HG03064 (cell line): Measurements from ENCODE around the gene SMARCD2.

Source experiments
- ATAC-seq: cut with Tn5 transposase; IDR thresholded peaks from one replicate; pipeline ENCODE4 v1.9.1; 2021; ENCODE audit warnings: low read depth; ENCODE audit not compliant: unreplicated experiment

SMARCD2 gene

DNA sequence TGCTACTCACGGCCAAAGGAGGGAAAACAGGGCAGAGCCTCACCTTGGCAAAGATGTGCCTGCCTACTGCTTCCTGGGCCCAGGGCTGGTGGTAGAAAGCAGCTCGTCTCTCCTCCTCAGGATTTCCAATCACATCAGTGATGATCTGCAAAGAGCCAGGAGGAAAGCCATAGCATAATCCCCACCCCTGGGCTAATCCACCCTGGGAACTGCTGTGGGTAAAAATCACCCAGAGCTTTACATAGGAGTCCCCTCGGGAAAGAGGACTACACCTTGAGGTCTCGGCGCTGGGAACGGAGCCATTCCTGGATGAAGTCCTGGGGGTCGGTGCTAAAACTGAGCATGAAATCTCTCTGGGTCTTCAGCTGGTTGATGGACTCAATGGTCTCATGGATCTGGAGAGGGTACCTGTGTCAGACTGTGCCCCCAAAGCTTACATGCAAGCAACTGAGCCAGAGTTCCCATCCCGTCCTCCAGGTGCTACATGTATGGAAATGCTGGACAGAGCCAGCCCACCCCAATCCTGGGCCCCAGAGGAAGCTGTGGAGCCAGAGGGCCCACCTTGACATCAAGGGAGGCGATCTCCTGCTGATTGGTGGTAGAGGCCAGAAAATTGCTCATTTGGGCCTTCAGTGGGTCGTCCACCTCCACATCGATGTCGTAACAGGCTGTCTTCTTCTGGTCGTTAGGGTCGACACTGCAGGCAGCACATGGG lies 9.3 kb downstream of the SMARCD2 start:
- ATAC-seq, result no peak

DNA sequence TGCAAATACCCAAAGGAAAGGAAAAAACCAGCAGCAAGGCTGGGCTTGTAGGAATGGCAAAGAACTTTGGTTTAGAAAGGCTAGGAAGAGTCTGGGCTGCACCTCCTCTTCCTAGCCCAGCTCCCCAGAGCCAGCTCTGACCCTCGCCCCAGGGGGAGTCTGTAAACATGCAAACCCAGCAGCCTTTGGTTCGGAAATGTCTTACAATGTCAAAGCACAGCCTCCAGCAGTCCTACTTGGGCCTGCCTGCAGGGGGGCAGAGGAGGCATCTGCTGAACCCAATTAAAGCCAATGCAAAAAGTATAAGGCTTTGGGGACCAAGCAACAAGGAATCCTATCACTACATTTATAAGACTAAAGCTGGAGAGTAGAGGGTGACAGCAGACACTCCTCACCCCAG lies 10.0 kb downstream of the SMARCD2 start:
- no peak for ATAC-seq

DNA sequence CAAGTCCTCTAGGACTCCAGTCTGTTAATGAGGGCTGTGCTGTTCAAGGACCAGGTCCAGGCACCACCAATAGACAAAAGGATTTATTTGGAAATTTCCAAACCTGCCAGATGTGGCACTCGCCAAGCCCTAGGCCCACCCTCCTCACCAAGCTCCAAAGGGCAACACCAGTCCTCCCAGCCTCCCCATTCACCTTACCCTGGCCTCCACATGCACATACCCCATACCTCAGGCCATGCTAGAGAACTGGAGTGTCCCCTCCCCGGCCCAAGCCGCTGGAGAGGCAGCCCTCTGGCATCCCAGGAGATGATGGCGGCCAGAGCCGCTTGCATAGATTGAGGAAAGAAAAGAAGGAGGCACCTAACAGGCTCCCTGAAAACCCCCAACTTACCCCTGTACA lies 10.5 kb downstream of the SMARCD2 start:
- no peak for ATAC-seq

DNA sequence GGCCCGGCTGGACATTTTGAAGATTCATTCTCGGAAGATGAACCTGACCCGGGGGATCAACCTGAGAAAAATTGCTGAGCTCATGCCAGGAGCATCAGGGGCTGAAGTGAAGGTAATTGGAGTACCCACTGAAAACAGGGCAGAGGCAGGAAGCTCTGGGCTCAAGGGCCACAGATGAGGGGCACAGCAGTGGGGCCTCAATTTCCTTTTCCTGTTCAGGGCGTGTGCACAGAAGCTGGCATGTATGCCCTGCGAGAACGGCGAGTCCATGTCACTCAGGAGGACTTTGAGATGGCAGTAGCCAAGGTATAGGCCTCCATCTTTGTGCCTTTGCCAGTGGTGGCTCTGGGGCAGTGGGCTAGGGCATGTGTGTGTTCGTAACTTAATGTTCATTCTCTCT lies 11.0 kb downstream of the SMARCD2 start:
- ATAC-seq, result no peak

DNA sequence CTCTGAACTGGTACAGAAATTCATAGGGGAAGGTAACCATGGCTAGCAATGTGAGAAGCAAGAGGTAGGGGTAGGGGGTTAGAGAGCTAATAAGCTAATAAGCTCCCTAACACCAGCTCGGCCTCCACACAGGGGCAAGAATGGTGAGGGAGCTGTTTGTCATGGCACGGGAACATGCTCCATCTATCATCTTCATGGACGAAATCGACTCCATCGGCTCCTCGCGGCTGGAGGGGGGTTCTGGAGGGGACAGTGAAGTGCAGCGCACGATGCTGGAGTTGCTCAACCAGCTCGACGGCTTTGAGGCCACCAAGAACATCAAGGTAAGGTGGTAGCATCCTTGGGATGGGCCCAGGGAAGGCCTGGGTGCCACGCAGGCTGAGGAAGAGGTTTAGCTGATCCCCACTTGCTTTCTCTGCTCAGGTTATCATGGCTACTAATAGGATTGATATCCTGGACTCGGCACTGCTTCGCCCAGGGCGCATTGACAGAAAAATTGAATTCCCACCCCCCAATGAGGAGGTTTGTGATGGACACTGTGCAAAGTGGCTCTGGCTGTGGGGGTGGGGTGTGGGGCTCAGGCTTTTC lies 11.5 kb downstream of the SMARCD2 start:
- no peak for ATAC-seq

DNA sequence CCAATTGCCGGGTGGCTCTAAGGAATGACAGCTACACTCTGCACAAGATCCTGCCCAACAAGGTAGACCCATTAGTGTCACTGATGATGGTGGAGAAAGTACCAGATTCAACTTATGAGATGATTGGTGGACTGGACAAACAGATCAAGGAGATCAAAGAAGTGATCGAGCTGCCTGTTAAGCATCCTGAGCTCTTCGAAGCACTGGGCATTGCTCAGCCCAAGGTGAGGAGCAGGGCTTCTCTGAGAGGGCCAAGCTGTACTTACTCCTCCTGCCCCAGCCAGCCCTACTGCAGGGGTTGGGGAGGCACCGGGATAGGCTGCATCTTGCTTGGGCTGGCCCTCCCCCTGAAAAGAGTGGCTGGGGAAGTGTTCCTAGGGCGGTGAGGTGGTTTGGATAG lies 12.2 kb downstream of the SMARCD2 start:
- no peak for ATAC-seq

DNA sequence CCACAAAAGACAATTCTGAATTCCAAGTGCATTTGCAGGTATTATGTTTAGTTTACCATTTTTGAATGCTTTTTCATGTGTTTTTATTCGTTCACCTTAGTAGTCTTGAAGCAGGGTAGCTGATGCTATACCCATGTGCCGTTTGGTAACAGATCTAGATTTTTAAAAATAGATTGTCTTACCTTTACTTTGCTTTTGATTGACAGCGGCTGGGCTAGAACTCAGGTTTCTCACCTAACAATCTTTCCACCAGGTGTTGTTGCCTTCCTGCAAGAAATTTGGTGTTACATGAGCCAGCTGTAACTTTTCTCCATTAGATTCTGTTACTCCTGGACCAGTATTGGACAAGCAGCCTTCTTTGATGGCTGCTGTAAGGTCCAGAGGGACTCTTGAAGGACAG lies 13.5 kb downstream of the SMARCD2 start:
- ATAC-seq, result no peak

DNA sequence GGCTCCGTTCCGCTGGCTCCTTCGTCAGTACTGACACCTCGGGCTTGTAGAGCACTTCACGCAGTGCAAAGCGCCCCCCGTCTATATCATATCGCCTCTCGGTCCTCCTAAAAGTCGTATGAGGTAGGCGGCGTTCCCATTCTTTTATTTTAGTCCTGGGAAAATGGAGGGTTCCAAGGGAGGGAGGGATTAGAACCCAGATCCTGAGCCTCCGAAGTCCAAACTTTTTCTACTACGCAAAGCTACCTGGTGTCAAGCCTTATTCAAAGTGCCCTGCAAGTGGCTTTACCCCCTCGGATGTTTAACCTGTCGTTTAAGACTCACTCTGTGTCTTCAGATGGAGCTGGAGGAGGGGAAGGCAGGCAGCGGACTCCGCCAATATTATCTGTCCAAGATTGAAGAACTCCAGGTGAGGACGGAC lies 14.7 kb downstream of the SMARCD2 start:
- ATAC-seq, result no peak

DNA sequence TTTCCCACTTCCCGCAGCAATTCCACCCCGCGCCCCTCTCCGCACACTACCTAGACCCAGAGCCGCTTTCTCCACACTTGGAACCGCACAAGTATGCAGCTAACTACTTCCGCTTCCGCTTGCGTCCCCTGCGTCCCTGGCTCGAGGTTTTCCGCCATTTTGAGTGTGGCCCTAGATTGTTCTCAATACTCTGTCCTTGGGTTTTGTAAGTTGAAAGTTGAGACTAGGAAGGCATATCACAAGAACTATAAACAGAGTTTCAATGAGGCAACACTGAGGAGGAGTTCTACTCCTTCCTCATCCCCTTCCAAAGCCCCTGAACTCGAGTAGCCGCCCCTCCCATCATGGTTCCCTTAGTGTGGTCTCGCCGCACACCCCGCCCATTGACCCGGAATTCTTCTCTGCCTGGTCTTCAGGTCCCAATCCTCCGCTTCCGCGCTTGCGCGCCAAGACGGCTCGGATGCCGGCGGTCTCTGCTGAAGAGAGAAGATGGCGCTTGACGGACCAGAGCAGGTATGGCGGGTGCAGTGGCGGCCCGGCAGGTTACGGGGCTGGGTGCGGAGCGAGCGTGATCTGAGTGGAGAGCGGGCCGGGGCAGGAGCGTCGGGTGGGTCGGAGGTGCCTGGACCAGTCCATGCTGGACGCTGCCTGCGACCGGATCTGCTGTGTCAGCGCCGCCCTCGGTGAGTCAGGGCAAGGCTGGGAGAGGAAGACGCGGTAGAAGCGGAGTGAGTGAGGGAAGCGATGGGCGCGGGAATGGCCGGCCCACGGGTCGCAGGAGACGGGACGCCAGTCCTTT lies 15.3 kb downstream of the SMARCD2 start, which contains the start of the genes FTSJ3 and PSMC5:
FTSJ3 (minus strand) TSS at position 662 of the 799 bp plus-strand sequence. CDS start 761 bp downstream, outside the sequence.
PSMC5 (plus strand) TSS at position 430 of the 799 bp plus-strand sequence; CDS start at position 490, 60 bp downstream.
- ATAC-seq, result peak; percentile 80

DNA sequence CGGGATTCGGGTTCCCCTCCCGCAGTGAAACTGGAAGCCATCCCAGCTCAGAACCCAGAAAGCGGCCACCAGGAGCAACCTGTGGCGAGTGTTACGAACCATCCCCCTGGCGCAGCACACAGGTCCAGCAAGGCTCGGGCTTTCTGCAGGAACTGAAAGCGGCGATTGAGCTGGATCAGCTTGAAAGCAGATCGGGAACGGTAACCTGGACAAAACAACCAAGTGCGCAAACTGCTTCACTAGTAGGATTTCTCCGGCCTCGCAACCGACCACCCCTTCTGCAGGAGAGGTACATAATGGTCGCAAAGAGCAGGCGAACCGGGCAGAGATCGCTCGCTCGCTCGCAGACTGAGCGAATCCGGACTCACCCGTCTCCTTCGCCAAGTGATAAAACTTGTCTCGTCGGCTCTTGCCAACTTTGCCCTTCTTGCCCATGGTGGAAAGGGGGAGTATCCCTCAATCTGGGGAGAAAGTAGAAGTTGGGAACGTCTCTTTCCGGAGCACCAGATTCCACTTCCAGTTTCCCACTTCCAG lies 15.9 kb downstream of the SMARCD2 start:
- no peak for ATAC-seq

DNA sequence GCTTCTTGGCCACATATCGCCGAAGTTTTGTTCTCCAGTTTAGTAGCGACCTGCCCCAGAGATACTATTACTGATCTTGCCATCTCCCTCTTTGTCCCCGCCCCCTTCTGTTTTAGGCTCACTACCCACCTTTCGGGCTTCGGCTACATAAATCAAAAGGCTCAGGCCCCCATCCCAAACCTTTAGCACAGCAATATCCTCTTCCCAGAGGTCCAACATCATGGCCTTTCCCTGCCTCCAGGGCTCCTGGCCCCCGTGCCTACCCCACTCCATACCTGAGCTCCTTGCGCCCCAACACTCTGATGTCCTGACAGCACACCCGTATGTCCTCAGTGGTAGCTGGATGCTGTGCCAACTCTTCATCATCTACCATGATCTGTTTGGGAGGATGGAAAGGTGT lies 18.1 kb downstream of the SMARCD2 start:
- ATAC-seq, result no peak

DNA sequence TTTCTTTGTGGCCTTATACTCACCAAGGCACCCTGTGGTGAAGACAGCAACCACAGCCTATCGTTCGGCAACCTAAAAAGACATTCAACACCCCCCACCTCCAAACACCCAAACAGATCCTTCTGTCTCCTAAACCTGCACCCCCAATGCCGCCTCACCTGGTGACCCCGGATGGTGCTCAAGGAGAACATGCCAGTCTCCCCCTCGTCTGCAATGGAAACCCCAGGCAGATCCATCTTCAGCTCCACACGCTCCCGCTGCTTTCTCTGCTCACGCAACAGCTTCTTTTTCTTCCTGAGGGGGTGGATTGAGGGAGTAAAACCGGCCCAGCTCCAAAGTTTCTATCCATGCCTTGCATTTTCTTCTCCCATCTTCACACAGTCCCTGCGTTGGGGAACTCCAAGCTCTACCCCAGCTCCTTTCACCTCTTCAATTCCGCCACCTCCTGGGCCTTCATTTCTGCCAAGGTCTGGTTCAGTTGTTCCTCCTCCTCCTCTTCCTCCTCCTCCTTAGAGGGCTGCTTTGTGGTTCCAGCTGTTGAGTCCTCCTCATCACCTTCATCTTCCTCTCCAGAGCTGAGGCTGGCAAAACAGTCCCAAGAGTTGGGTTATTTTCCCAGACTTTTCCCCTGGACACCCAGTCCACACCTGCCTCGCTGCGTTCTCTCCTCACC lies 18.7 kb downstream of the SMARCD2 start:
- no peak for ATAC-seq

DNA sequence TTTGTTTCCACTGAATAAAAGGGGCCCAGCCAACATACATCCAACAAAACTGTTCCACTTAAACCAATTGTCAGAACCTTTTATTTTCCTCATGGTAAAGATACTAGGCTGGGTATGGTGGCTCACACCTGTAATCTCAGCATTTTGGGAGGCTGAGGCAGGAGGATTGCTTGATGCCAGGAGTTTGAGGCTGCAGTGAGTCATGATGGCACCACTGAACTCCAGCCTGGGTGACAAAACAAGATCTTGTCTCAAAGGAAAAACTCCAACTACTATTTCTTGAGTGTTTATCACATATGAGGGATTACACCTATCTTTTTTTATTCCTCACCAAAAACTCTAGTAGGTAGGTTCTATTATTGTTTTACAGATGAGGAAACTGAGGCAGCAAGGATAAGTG lies 19.9 kb downstream of the SMARCD2 start:
- no peak for ATAC-seq

DNA sequence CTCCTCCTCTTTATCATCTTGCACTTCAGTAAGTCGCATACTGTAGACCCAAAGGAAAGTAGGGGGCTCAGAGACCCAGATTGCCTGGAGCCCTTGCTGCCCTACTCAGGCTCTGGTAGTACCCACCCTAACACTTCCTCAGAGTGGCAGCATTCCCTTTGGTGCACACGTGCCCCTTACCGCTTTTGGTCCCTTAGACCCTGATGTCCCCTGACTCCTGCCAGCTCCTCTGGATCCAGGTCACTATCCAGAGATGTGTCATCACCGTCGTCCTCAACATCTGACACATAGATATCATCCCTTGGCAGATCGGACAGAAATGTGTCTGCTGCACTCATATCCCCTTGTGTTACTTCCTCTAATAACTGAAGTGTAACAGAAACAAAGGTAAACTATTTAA lies 20.7 kb downstream of the SMARCD2 start:
- no peak for ATAC-seq

DNA sequence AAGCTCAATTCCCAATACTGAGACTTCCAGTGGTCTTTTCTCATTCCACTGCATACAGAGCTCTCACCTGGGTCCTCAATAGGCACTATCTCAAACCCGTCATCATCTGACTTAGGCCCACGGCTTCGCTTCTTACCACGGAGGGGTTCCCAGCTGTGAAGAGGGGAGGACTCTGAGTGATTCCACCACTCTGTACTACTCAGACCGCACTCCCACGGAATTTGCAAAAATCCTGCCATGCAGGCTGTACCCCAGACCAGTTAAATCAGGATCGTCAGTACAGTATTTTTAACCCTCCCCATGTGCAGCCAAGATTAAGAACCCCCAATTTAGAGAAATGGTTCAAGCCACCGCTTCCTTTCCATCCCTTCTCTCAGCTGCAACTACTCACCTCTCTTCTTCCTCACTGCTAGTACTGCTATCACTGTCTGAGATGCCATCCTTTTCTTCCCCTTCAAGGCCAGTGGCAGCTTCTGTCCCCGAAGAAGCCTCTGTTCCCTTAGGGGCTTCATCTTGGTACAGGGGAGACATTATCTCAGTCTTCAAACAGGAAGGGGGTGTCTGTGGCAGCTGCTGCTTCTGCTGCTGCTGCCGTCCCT lies 21.4 kb downstream of the SMARCD2 start:
- no peak for ATAC-seq

DNA sequence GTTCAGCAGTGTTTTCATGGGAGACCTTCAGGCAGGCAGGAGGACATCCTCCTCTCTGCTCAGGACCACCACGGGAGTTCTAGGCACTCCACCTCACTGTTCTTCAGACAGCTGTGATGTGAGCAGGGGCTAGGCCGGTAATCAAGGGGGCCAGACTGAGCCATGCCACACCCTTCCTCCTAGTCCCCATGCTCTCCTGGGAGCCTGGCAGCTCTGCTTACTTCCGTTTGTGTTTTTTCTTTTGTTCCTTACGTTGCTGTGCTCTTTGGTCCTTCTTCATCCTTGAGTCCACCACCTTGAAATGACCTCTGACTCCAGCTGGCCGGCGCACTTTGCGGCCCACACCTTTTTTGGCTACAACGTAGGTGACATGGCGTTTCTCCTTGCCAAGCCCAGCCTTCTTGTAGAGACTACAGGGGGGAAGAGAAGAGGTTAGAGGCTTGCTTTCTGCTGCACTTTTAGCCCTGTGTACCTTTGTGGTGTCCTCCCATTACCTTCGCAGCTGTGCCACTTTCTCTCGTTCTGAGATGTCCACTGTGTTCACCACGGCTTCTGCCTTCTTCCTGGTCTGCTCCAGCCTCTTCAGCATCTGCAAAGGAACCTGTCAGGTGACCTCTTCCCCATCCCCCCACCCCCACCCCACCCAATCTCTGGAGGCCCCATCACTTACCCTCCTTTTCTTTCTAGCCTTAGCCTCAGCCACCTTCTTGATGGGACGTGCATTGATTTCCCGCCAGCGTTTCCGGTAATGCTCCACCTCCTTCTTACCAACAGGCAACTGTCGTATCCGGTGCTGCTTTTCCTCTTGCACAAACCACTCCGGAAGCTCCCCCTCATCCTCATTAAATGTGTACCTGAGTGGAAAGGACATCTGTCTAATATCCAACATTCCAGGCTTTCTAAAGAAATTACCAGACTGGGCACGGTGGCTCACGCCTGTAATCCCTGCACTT lies 22.6 kb downstream of the SMARCD2 start:
- ATAC-seq, result no peak

DNA sequence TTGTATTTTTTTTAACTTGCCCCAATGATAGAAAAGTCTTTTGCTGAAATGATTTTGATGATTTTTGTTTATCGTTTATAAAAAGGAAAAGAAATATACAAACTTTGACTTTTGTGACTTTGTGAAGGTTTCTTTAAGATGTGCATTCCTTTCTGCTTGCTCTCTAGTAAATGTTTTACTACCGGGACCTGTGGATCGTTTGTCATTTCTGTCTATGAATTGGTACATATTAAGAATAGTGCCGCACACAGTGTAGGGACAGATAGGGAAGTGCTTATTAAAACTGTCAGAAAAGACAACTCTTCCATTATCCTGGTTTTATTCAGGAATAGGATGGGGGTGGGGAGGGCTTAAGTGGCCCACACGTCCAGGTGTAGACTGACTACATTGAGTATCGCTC lies 23.4 kb downstream of the SMARCD2 start:
- no peak for ATAC-seq

DNA sequence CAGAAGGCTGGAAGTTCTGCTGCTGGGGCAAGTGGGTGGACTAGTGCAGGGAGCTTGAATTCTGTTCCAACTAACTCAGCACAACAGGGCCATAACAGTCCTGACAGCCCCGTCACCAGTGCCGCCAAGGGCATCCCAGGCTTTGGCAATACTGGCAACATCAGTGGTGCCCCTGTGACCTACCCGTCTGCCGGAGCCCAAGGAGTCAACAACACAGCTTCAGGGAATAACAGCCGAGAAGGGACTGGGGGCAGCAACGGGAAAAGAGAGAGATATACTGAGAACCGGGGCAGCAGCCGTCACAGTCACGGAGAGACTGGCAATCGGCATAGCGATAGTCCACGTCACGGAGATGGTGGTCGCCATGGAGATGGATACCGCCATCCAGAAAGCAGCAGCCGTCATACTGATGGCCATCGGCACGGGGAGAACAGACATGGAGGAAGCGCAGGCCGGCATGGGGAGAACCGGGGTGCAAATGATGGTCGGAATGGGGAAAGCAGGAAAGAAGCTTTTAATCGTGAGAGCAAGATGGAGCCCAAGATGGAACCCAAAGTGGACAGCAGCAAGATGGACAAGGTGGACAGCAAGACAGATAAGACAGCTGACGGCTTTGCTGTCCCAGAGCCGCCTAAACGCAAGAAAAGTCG lies 24.6 kb downstream of the SMARCD2 start:
- no peak for ATAC-seq

DNA sequence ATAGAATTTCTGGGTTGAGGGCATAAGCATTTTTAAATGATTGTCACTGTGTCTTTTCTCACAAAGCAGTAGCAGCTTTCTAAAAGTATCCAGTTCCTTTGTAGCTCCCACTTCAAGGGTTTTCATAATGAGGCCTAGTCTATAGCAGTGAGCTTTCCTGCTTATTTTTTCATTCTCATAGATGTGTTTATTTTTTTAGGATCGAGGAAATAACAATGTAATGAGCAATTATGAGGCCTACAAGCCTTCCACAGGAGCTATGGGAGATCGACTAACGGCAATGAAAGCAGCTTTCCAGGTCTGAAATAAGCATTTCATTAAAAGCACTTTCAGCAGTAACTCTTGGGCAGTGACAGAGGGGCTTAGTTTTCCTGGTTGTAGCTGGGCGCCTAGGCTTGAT lies 25.8 kb downstream of the SMARCD2 start:
- no peak for ATAC-seq
